GM12878 (cell line): ENCODE results near the gene WNT16. TPM values are rescaled to one million over a fixed set of nuclear protein-coding genes. Genes with fewer than 3 reads are reported as not detected.

Experiments
- ATAC-seq: fragments of 200-7000 bp; cut with Tn5 transposase; 3 replicates; pipeline ENCODE4 v1.9.1; 2020; ENCODE audit warnings: mild to moderate bottlenecking, moderate library complexity
- BruUV-seq: library from RNA; stranded (reverse); fragments of 400-500 nt; replicated peaks from 2 replicates; lab custom pipeline; 2021; lab: Mats Ljungman, UMichigan
- CTCF ChIA-PET: fragments of 300-600 bp; sonication (Branson Sonifier 250); formaldehyde crosslinking; extraction: SDS; loops from one replicate; lab custom pipeline; 2021; ENCODE audit warnings: inconsistent platforms; lab: Yijun Ruan, JAX
- POLR2A ChIA-PET: fragments of 350-600 bp; formaldehyde crosslinking; extraction: SDS; loops from one replicate; lab custom pipeline; 2021; ENCODE audit warnings: inconsistent platforms; lab: Charles Lee
- RAD21 ChIA-PET: fragments of 300-600 bp; sonication (Branson Sonifier 250); formaldehyde crosslinking; loops from one replicate; lab custom pipeline; 2023; ENCODE audit warnings: antibody characterized with exemption; ENCODE audit not compliant: unreplicated experiment; lab: Charles Lee
- SMC1A ChIA-PET: fragments of 300-600 bp; sonication (Branson Sonifier 250); formaldehyde crosslinking; loops from one replicate; lab custom pipeline; 2023; ENCODE audit not compliant: unreplicated experiment, uncharacterized antibody; lab: Charles Lee
- DNase-seq: peaks from one replicate; pipeline ENCODE4 v3.0.0-alpha.2; 2011; ENCODE audit warnings: low read depth, low spot score
- FAIRE-seq: peaks from 3 replicates; lab custom pipeline; 2011; peaks lifted over from hg19 to GRCh38; lab: Jason Lieb, UNC
- H2AFZ ChIP-seq: 2 replicates; pipeline ENCODE4 v1.6.0; 2011; ENCODE audit warnings: low read depth, low read length, control low read depth; ENCODE audit not compliant: control insufficient read depth
- H3K27ac ChIP-seq: 2 replicates; pipeline ENCODE4 v1.5.1; 2011; ENCODE audit warnings: control low read depth; ENCODE audit not compliant: control insufficient read depth, insufficient read depth
- H3K27me3 ChIP-seq, 2 experiments: replicated peaks in 1 of 2; 2 replicates each; pipeline versions ENCODE4 v1.6.0 to v1.6.1; 2011; ENCODE audit warnings: low read length in 1 of 2; ENCODE audit not compliant: control insufficient read depth in 2 of 2, insufficient read depth in 2 of 2
- H3K36me3 ChIP-seq, 2 experiments: 2 replicates each; pipeline ENCODE4 v1.5.1; 2011; ENCODE audit warnings: low read length in 1 of 2; ENCODE audit not compliant: control insufficient read depth in 2 of 2, insufficient read depth in 2 of 2
- H3K4me1 ChIP-seq: 2 replicates; pipeline ENCODE4 v1.6.1; 2011; ENCODE audit warnings: mild to moderate bottlenecking, low read length, moderate library complexity, mixed read lengths; ENCODE audit not compliant: control insufficient read depth, insufficient read depth
- H3K4me2 ChIP-seq: 2 replicates; pipeline ENCODE4 v1.6.0; 2011; ENCODE audit warnings: control low read depth; ENCODE audit not compliant: control insufficient read depth, insufficient read depth
- H3K4me3 ChIP-seq: fragments of 200-600 bp; sonication (generic); 2 replicates; pipeline ENCODE4 v1.5.1; 2016
- H3K79me2 ChIP-seq: 2 replicates; pipeline ENCODE4 v1.6.0; 2011; ENCODE audit warnings: low read length; ENCODE audit not compliant: control insufficient read depth, insufficient read depth
- H3K9ac ChIP-seq: 2 replicates; pipeline ENCODE4 v1.8.0; 2011; ENCODE audit warnings: low read length, control low read depth, mixed read lengths; ENCODE audit not compliant: control insufficient read depth, insufficient read depth
- H3K9me3 ChIP-seq: replicated peaks from 3 replicates; pipeline ENCODE4 v1.5.1; 2011; ENCODE audit warnings: mild to moderate bottlenecking, low read length; ENCODE audit not compliant: control insufficient read depth, insufficient read depth
- H4K20me1 ChIP-seq: 2 replicates; pipeline ENCODE4 v1.6.0; 2011; ENCODE audit not compliant: control insufficient read depth, insufficient read depth
- NR2F1 ChIP-seq: fragments of 450-650 bp; conservative IDR thresholded peaks from 2 replicates; pipeline ENCODE4 v1.6.1; 2017; ENCODE audit warnings: mild to moderate bottlenecking
- SPI1 ChIP-seq: IDR thresholded peaks from 2 replicates; pipeline ENCODE4 v1.6.1; 2011; ENCODE audit warnings: low read depth, mild to moderate bottlenecking, low read length, moderate library complexity, borderline replicate concordance; ENCODE audit not compliant: insufficient read depth
- TBL1XR1 ChIP-seq: IDR thresholded peaks from 2 replicates; pipeline ENCODE4 v1.6.1; 2012; ENCODE audit warnings: low read depth, low read length, improper control_type of control experiment
- USF1 ChIP-seq: IDR thresholded peaks from 2 replicates; pipeline ENCODE4 v1.6.1; 2011; ENCODE audit warnings: borderline replicate concordance, low read depth, mild to moderate bottlenecking, moderate library complexity, mixed read lengths, low read length; ENCODE audit not compliant: insufficient read depth; ENCODE audit errors: extremely low read length
- WGBS: methylation state at CpG from one replicate; pipeline ENCODE4 v1.1.6; 2016; ENCODE audit warnings: low lambda C conversion rate; ENCODE audit not compliant: insufficient replicate concordance, insufficient coverage; ENCODE audit errors: missing lambda C conversion rate; 5-methylcytosine and 5-hydroxymethylcytosine counted together
- in situ Hi-C: fragments of 300-500 bp; cut with MboI; formaldehyde crosslinking; loops from 9 replicates; pipeline ENCODE4 v1.14.3; 2018; ENCODE audit warnings: mixed read lengths
- intact Hi-C: fragments of 100-400 bp; cut with micrococcal nuclease; formaldehyde crosslinking; loops from one replicate; pipeline ENCODE4 v1.14.2; 2022; ENCODE audit not compliant: unreplicated experiment
- polyA plus RNA-seq, 11 experiments: library from polyadenylated mRNA; depleted of rRNA in 4 of 11; unstranded in 6 of 11; stranded (reverse) in 5 of 11; fragments of >200 nt; fragmentation: Nextera tagmentation in 4 of 11; fragmentation: Illumina TruSeq in 1 of 11; extraction: Ambion mirVana in 4 of 11; extraction: Trizol in 1 of 11; gene quantifications; 1 replicate in 1 of 11; 2 replicates in 10 of 11; pipeline versions ENCODE4 v1.2.1 to v1.2.3, GENCODE V29; 2011 to 2016; ENCODE audit warnings: inconsistent platforms in 2 of 11, missing spikeins in 2 of 11, low read depth in 1 of 11
- total RNA-seq, 4 experiments: library from RNA; depleted of rRNA in 3 of 4; stranded (reverse); fragments of >200 nt in 3 of 4; fragmentation: Illumina TruSeq in 1 of 4; extraction: Trizol in 1 of 4; gene quantifications; 2 replicates each; pipeline versions ENCODE4 v1.2.1 to v1.2.3, GENCODE V29; 2013 to 2021
- TF ChIP-seq, protein P1 (sequence below): fragments of 450-650 bp; IDR thresholded peaks from 2 replicates; pipeline ENCODE4 v1.6.1; 2017; ENCODE audit warnings: low read depth, mild to moderate bottlenecking, moderate library complexity

The WNT16 gene
- total and polyA plus RNA-seq, 10 of the 15 experiments (the other 5 are each of a cell fraction or from before 2014, with no cell fraction given) = 0.05 to 0.11 (median 0.06) TPM; not detected in 5

DNA sequence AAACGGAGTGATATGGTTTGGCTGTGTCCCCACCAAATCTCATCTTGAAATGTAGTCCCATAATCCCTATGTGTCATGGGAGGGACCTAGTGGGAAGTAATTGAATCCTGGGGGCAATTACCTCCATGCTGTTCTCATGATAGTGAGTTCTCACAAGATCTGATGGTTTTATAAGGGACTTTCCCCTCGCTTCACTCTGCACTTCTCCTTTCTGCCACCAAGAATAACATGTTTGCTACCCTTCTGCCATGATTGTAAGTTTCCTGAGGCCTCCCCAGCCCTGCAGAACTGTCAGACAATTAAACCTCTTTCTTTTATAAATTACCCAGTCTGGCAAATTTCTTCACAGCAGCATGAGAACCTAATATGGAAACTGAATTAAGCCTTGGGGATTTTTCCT is 48.2 kb downstream of the WNT16 start:
- no TSS peak for BruUV-seq
- peaks cover 0 to 21% of the 10 kb centered on the region in 2 experiments for H3K36me3 ChIP-seq
- H3K4me3 ChIP-seq = no peak overlapping the region
- no peak overlapping the region for H3K4me2 ChIP-seq
- H3K27ac ChIP-seq = no peak overlapping the region
- in situ Hi-C loops = loop anchor here (25.0 kb wide), 1 partner anchor 965 kb away; no protein-coding TSS in a partner anchor
- peaks cover 2% of the 10 kb centered on the region; the same call in 2 of the 3 replicates for H3K9me3 ChIP-seq
- no peak for TF ChIP-seq TBL1XR1
- TF ChIP-seq SPI1 = peak; percentile 86
- TF ChIP-seq USF1 = no peak
- no peak for TF ChIP-seq NR2F1
- TF ChIP-seq, protein P1, sequence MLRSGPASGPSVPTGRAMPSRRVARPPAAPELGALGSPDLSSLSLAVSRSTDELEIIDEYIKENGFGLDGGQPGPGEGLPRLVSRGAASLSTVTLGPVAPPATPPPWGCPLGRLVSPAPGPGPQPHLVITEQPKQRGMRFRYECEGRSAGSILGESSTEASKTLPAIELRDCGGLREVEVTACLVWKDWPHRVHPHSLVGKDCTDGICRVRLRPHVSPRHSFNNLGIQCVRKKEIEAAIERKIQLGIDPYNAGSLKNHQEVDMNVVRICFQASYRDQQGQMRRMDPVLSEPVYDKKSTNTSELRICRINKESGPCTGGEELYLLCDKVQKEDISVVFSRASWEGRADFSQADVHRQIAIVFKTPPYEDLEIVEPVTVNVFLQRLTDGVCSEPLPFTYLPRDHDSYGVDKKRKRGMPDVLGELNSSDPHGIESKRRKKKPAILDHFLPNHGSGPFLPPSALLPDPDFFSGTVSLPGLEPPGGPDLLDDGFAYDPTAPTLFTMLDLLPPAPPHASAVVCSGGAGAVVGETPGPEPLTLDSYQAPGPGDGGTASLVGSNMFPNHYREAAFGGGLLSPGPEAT = 0 out of 2 replicates have a peak, but pooled peaks have one; percentile 15
- TF ChIP-seq, all 136 proteins: peak for 2
- no peaks in the 10 kb centered on the region for H4K20me1 ChIP-seq
- RAD21 ChIA-PET = interaction anchor here (1.0 to 11.8 kb wide), 2 partner anchors 10 kb away, joined by 4 to 272 read pairs; no protein-coding TSS in a partner anchor
- WGBS = 65% methylated on average over 2 of the region's 2 CpGs
- FAIRE-seq = no peak
- SMC1A ChIA-PET = interaction anchor here (2.9 to 9.4 kb wide), 3 partner anchors 9 to 19 kb away, joined by 8 to 281 read pairs (median 72); partner anchors contain the start of gene FAM3C
- no peak overlapping the region for H2AFZ ChIP-seq
- DNase-seq = no peak
- H3K9ac ChIP-seq = no peak overlapping the region
- intact Hi-C loops = no loop called here
- no peaks in the 10 kb centered on the region for H3K27me3 ChIP-seq
- ATAC-seq = peak; percentile 41; the same call in 2 of the 3 replicates
- H3K4me1 ChIP-seq = peaks cover 27% of the 10 kb centered on the region
- POLR2A ChIA-PET = interaction anchor here (1.4 to 2.6 kb wide), 2 partner anchors 14 to 154 kb away, joined by 3 to 7 read pairs; no protein-coding TSS in a partner anchor
- CTCF ChIA-PET = interaction anchor here (5.6 kb wide), 1 partner anchor 9 kb away, joined by 87 read pairs; no protein-coding TSS in a partner anchor
- peaks cover 8% of the 10 kb centered on the region for H3K79me2 ChIP-seq
